ENCODE data around the gene ARAF.
"Not testable (repeated sequence)": the region's sequence is repeated elsewhere in the genome, so short reads cannot be mapped to it uniquely, and the experiment has no call there.

ARAF gene

DNA sequence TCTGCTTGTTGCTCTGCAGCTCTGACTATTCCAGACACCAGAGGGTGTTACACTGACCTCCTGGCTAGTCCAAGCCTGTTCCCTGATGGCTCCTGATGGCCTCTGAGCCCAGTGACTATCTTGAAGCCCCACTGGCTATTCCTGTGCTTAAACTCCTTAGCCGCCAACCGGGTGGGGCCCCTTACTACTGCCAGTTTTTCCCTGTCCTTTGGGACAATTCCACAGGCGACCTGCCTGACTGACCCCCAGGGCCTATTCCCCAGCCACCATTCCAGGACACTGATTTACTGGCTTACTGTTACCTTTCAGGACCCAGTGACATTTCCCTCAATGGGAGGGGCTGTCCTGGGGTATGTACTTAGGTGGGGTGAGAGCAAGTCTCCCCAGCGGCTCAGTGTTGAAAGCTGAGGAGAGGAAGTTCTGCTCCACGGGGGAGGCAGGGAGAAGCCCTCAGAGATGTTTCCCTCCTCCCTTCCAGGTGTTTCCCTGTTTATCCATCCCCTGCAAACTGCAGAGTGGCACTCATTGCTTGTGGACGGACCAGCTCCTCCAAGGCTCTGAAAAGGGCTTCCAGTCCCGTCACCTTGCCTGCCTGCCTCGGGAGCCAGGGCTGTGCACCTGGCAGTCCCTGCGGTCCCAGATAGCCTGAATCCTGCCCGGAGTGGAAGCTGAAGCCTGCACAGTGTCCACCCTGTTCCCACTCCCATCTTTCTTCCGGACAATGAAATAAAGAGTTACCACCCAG lies 25.2 kb downstream of the ARAF start:
- no peak for DNase-seq (ENCODE audit: low spot score)

DNA sequence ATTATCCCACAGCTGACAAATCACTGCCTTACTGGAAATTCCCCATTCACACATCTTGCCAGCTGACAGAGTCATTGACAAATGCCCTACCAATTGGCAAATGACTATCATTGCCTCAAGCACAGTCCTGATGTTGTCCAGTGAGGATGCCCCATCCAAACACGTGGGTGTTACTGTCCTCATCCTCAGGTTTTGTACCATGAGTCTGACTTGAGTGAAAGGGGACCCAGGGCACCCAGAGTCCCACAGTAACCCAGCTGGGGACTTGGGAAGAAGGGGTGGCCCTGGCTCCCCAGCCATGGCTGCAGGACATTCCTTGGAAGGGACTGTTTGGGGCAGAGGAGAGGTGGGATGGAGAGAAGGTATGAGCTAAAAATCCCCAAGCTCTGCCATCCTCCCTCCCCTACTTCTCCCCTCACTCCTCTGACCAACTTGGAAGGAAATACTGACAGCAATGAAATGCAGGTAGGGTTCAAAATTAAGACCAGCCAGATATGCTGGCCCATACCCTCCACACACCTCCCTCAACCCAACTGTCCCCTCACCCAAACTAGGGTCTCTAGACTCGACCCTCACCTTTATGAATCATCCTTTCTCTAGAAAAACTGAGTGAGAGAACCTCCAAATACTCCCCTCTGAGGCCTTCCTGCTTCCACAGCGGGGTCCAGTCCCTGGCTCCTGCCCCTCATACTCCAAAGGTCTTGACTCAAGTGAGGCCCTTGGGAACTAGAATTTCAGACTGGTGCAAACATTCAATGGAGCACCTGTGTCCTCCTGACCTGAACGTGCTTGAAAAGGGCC lies 26.3 kb downstream of the ARAF start:
- no peak for DNase-seq (ENCODE audit: low spot score)

DNA sequence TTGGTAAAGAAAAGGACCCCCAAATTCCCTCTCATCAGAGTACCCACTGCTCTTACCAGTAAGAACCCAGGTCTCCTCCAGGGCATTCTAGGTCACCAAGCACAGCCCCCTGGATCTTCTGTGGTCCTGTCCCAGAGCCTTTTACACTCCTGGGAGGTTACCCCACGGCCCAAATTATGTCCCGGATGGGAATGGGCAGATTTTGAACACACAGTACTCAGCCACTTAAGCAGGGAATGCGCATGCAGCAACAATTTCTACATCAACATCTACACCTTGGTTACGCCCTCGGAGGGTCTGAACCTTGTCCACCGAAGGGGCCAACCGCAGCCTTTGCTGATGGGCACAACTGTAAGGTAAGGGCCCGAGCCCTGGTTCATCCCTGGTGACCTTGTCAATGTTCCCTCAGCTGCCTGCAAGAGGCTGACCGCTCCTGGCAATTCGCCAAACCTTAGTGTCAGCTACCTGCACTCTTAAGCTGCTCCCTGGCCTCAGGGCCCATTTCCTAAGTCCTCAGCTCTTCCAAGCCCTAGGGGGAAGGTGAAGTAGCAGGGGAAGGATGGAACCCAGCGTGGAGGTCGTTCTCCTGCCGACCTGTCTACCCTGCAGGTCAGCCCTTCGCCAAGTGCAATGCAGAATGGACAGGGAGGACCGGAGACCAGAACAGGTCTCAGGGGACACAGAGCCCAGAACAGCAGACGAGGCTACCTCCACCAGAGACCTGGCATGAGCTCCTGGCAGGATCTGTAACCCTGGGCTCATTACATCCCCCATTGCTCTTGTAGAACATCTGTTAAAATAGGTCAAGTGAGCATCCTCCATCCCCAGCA lies 27.1 kb downstream of the ARAF start:
- no peak for DNase-seq (ENCODE audit: low spot score)

DNA sequence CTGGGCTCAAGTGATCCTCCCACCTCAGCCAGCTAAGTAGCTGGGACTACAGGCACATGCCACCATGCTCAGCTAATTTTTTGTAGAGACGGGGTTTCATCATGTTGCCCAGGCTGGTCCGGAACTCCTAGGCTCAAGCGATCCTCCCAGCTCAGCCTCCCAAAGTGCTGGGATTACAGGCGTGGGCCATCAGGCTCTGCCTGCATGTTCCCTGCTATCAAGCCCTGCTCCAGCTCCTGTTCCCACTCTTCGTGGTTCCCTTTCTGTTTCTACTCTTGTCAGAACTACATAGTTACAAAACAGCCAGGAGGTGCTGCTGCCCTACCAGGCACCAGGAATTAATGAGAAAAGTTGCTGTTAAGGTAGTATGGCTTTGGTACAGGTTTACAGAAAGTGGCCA lies 30.0 kb downstream of the ARAF start:
- no peak for DNase-seq (ENCODE audit: low spot score)

DNA sequence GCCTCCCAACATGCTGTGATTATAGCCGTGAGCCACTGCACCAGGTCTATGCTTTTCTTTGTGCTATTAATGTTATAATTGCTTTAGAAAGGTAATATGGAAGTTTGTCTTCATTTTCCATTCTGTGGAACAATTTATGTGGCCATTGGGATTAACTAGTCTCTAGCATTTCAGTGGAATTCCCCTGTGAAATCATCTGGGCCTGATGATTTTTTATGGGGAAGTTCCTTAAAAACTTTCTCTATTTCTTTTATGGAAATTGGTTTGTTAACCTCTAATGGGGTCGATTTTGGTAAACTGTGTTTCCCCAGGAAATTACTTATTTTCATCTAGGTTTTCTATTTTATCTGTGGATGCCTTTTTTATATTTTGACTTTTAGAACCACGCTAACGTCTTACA lies 32.5 kb downstream of the ARAF start:
- no peak for DNase-seq (ENCODE audit: low spot score)

DNA sequence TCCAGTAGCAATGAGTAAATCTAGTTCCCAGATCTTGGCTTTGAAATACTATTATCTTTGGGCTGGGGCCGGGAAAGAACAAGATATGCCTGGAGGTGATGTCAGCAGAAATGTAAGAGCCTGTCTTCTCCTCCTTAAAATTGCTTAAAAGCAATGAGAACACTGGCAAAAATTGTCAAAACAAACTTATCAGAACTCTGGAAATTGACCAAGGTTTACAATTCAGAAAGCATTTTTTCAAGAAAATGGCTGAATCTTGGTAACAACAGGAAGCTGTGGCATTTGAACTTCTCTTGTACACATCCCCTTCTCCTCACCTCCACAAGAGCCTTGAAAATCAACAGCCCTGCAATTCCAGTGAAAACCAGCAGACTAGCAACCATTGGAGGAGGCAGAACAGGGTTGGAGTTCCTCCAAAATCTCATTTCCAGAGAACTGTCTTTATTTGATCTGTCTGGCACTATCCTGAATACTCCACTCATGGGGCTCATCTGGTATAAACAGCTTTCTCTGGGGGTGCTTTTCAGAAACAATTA lies 34.8 kb downstream of the ARAF start:
- DNase-seq (ENCODE audit: low spot score): no peak

DNA sequence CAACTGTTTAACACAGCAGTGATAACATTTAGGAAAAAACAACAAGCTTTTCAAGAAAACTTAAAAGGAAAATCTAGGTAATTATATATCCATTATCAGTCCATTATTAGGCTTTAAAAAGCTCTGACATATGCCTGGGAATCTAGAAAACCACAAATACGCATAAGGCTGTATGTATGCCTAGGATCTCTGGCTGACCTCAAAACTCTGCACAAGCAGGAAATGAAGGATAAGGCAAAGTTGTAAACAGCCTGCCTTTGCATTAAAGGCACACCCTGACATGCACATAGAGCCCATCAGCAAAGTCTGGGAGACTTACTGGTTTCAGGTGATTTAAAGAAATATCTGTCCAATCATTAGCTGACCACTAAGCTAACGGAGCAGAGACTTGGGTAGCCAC lies 35.3 kb downstream of the ARAF start:
- DNase-seq (ENCODE audit: low spot score): no peak

DNA sequence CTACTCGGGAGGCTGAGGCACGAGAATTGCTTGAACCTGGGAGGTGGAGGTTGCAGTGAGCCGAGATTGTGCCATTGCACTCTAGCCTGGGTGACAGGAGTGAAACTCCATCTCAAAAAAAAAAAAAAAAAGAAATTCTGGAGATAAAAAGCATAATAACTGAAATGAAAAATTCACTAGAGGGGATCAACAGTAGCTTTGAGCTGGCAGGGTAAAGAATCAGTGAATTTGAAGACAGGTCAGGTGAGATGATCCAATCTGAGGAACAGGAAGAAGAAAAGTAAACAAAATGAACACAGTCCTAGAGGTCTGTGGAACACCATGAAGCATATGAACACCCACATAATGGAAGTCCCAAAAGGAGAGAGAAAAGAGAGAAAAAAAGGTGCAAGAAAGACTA lies 36.2 kb downstream of the ARAF start:
- DNase-seq (ENCODE audit: low spot score): no peak

DNA sequence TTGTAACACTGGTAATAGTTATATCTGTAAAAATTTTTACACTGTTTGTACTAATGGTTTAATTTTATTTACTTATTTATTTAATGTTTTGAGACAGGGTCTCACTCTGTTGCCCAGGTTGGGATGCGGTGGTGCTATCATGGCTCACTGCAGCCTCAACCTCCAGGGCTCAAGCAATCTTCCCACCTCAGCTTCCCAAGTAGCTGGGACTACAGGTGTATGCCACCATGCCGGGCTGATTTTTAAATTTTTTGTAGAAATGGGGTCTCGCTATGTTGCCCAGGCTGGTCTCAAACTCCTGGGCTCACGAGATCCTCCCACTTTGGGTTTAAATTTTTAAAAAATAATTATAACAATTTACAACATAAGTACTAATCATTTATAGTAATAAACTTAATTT lies 42.1 kb downstream of the ARAF start:
- DNase-seq (ENCODE audit: low spot score): not testable (repeated sequence)

DNA sequence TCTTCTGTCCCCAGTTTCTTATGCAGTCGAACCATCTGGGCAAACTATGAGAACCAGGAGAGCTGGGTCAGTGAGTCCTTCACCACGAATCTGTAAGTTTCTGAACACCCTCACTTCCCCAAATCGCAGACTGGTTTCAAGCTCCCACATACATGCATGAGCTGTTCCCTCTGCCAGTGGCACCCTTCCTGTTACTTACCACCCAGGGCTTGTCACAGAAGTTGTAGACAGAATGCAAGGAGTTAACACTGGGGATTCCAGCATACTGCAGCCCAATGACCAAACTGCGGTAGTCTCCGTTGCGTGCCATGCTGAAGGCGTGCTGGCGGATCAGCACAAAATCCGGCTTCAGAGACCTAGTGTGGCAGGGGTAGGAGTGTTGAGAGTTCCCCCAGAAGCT lies 44.0 kb downstream of the ARAF start:
- no peak for DNase-seq (ENCODE audit: low spot score)

DNA sequence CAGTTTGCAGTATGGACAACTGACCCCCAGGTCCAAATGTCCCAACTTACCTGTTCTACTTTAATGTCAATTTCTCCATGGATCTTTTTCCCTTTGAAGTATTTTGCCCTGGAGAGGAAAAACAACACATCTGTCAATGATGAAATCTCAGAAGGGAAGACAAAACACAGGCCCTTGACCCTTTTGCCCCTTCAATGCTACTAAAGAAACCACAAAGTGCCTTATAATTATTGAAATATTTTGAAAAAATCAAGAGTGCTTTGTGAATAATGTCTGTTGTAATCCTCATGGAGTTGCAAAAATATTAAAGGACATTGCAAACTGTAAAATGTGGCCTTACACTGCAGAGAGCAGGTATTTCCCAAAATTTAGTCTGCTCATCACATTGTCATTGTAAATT lies 46.1 kb downstream of the ARAF start:
- DNase-seq (ENCODE audit: low spot score): no peak

DNA sequence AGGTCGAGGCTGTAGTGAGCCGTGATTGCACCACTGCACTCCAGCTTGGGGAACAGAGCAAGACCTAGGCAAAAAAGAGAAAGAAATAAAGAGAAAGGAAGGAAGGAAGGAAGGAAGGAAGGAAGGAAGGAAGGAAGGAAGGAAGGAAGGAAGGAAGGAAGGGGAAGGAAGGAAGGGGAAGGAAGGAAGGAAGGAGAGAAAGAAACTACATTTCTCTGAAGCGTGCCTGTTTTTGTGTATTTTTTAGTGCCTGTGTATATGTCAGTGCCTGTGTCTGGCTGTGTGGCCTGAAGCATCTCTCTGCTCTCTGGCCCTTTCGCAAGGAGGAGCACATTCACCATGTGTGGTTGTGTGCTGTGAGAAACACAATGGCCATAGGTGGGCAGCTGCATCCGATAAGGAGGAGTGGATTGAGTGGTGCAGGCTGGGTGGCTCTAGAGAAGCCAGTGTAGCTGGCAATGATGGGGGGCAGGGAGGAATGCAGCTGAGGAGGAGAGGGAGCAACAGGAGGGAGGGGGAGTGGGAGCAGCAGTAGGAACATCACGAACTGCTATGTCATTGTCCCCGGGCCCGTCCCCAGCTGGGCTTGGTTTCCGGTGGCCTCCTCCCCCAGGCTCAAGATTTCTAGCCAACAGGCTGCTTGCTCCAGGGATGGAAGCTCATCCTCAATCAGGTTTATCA lies 47.3 kb downstream of the ARAF start:
- DNase-seq (ENCODE audit: low spot score): no peak

DNA sequence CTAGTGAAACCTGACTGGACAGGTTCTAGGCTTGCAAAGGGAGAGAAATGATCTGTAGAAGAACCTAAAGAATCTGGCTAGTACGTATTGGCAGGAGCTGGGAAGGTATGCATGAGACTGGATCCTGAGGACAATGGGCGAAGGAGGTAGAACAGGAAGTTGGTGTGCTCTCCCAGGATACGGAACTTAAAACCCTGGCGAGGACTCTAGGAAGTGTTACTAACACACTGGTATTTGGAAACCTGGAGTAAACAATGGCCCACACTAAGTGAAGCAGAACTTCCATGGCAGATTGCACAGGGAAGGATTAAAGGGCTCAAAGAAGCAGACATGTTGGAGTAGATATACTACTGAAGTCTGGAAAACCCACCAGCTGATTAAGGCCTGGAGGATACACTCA lies 49.5 kb downstream of the ARAF start:
- no peak for DNase-seq (ENCODE audit: low spot score)

DNA sequence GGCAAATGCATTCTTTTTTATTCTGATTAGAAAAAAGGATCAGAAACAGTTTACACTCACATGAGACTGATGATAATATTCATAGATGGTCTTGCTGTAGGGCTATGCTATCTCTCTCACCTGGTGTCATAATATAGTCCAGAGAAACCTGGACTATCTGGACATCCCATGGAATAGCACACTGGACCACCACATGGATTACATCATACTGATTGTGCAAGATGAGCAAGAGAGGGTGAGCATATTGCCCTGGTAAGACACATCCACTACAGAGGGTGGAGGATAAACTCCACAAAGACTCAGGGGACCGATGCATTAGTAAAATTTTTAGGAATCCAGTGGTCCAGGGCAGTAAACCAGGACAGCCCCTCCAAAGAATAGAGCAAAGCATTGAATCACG lies 50.5 kb downstream of the ARAF start:
- DNase-seq (ENCODE audit: low spot score): no peak

DNA sequence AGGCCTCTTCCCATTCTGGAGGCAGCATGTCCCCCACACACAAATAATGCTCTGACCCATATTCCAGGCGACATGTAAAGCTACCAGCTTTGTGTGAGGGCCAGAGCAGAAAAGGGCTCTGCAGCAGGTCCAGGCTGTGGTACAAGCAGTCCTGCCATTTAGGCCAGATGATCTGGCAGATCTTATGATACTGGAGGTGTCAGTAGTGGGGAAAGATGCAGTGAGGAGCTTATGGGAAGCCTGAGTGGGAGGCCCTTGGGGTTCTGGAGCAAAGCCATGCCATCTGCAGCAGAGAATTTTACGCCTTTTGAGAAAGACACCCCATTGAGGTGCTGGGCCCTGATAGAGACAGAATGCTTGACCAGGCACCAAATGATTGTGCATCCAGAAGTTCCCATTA lies 50.9 kb downstream of the ARAF start:
- no peak for DNase-seq (ENCODE audit: low spot score)

DNA sequence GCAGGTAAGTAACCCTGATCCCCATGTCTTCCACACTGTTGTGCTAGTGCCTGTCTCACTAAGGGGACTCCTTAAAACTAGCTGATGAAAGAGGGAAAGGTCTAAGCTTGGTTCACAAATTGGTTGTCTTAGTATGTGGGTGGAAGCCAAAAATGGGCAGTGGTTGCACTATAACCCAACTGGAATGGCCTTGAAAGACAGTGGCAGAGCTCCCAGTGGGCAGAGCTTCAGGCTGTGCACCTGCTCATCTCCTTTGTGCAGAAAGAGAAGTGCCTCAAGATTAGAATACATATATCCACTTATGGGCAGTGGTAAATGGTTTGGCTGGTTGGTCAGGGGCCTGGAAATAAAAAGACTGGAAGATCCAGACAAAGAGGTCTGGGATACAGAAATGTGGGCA lies 51.4 kb downstream of the ARAF start:
- no peak for DNase-seq (ENCODE audit: low spot score)

DNA sequence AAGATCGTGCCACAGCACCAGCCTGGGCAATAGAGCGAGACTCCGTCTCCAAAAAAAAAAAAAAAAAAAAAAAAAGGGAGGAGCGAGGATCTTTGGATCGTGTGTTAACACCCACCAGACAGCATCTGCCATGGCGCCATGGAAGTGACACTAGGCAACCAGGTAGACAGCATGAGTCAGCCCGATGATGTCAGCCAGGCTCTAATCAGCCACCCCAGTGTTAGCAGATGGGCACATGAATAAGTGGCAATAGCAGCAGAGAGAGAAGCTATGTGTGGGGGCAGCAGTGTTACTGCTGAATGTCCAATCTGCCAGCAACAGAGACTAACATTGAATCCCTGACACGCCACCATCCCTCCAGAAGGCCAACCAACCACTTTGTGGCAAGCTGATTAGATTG lies 52.1 kb downstream of the ARAF start:
- no peak for DNase-seq (ENCODE audit: low spot score)

DNA sequence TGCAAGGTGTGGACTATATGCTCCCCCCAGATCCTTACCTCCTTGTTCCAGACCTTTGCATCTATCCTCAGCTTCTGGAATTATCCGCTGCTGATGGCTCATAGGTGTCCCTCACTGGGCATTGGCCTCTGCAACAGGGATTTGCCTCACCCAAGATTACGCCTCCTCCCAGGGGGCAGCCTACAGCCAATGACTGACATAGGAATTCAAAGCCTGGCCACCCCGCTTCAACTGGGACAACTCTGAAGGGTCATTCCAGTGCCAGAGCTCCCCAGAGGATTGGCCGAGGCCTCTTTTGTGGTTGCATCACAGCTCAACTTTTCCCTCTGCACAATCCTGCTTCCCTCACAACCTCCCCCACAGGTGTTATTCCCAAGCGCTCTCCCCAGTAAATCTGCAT lies 53.6 kb downstream of the ARAF start:
- no peak for DNase-seq (ENCODE audit: low spot score)

DNA sequence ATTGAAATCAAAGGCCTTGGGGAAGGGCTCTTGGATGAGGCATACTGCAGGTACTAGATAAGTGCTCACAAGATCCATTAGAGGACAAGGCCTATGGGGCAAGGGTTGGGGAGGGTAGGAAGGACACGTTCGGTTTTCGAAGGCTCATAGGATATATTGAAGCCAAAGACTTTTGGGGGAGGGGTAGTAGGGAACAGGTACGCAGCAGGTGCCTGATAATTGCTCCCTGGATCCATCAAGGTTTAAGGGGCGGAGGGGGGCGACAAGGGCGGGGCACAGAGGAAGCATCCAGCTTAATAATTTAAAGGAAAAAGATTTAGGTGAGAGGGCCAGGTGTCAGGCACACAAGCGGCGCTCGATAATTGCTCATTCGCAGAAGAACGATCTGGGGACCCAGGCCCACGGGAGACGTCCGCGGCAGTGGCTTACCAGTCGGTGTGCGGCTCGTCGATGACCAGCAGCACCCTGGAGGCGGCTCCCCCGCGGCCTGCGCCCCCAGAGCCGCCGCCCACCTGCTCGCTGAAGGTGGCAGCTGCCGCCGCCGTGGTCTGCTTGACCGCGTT lies 58.0 kb downstream of the ARAF start:
- no peak for DNase-seq (ENCODE audit: low spot score)

DNA sequence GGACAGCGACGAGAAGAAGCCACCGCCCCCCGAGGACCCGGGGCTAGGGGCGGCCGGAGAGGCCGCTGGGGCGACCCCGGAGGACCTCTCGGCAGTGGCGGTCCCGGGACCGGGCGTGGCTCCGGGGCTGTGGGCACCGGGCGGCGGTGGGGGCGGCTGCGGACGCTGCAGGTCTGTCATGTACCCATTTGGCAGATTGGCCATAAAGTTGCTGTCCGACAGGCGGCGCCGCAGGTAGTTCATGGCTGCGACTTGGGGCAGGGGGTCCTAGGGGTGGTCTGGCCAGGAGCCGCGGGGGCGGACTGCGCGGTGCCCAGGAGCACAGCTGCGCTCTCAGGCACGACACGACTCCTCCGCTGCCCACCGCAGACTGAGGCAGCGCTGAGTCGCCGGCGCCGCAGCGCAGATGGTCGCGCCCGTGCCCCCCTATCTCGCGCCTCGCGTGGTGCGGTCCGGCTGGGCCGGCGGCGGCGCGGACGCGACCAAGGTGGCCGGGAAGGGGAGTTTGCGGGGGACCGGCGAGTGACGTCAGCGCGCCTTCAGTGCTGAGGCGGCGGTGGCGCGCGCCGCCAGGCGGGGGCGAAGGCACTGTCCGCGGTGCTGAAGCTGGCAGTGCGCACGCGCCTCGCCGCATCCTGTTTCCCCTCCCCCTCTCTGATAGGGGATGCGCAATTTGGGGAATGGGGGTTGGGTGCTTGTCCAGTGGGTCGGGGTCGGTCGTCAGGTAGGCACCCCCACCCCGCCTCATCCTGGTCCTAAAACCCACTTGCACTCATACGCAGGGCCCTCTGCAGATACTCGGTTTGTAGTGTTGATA lies 58.7 kb downstream of the ARAF start, which contains the start of gene SYN1:
SYN1 (minus strand) TSS at position 372 of the 817 bp plus-strand sequence; CDS start at position 243, 129 bp downstream.
- DNase-seq (ENCODE audit: low spot score): peak; percentile 69

DNA sequence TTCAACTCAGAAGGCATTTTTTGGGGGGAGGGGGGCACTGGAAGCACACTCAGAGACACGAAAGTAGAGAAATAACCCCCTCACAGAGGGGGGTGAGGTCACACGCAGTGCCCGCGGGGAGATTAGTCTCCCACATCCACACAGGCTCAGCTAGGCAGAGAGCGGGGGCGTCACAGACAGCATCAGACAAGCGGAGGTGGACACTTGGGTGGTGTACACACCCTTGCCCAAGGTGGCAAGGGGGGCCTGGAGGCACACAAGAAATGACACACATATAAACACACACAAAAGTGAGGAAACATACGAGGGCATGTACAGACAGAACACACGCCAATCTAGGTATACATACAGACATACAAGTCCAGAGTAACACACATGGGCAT lies 59.3 kb downstream of the ARAF start:
- DNase-seq (ENCODE audit: low spot score): no peak
